SHP77 (cell line): ENCODE data around the gene IPO7.
"Not testable (repeated sequence)": the region's sequence is repeated elsewhere in the genome, so short reads cannot be mapped to it uniquely, and the experiment has no call there.

Experiments
- DNase-seq, 2 experiments: peaks; one replicate each; lab custom pipeline; 2025; lab: John Stamatoyannopoulos, UW

The IPO7 gene

GRCh38 chr11:9397746-9398680 lies 13.6 kb downstream of the IPO7 start:
- no peak for DNase-seq

GRCh38 chr11:9399466-9399865 lies 15.0 kb downstream of the IPO7 start:
- no peak for DNase-seq

- not testable (repeated sequence) for DNase-seq
Observed at GRCh38 chr11:9401884-9402283, 17.4 kb downstream of the IPO7 start.

- no peak for DNase-seq
Observed at GRCh38 chr11:9428706-9429105, 44.3 kb downstream of the IPO7 start.

GRCh38 chr11:9438611-9439010 lies 54.2 kb downstream of the IPO7 start:
- DNase-seq, result no peak

- DNase-seq, result no peak
Observed at GRCh38 chr11:9446230-9446629, 61.8 kb downstream of the IPO7 start.

- DNase-seq, result no peak
Observed at GRCh38 chr11:9448576-9449352, 64.3 kb downstream of the IPO7 start.

- not testable (repeated sequence) for DNase-seq
Observed at GRCh38 chr11:9452023-9452422, 67.6 kb downstream of the IPO7 start.

GRCh38 chr11:9455722-9456121 lies 71.3 kb downstream of the IPO7 start:
- no peak for DNase-seq

- DNase-seq, result no peak
Observed at GRCh38 chr11:9459667-9460321, 75.3 kb downstream of the IPO7 start.

- peak; percentile 93 to 96 for DNase-seq
Observed at GRCh38 chr11:9460322-9461062, 76.0 kb downstream of the IPO7 start, which contains the start of gene ZNF143. ZNF143 (plus strand) TSS chr11:9461012; CDS start chr11:9471309, 10,297 bp downstream.

- peak; percentile 47 to 48 for DNase-seq
Observed at GRCh38 chr11:9461063-9461759, 76.8 kb downstream of the IPO7 start.

- no peak for DNase-seq
Observed at GRCh38 chr11:9461760-9462134, 77.3 kb downstream of the IPO7 start.

- no peak for DNase-seq
Observed at GRCh38 chr11:9462172-9462799, 77.8 kb downstream of the IPO7 start.

GRCh38 chr11:9462806-9463537 lies 78.5 kb downstream of the IPO7 start:
- DNase-seq, result no peak

- DNase-seq, result no peak
Observed at GRCh38 chr11:9470765-9471164, 86.3 kb downstream of the IPO7 start.

- no peak for DNase-seq
Observed at GRCh38 chr11:9473408-9473807, 89.0 kb downstream of the IPO7 start.

- no peak for DNase-seq
Observed at GRCh38 chr11:9479899-9480298, 95.4 kb downstream of the IPO7 start.

- no peak for DNase-seq
Observed at GRCh38 chr11:9489080-9489765, 104.8 kb downstream of the IPO7 start.
